GM13977 (cell line): ENCODE data around the gene GTSF1L.
"Not testable (repeated sequence)": the region's sequence is repeated elsewhere in the genome, so short reads cannot be mapped to it uniquely, and the experiment has no call there.

Source experiments
- DNase-seq: peaks from one replicate; pipeline ENCODE4 v3.0.0; 2012; ENCODE audit warnings: low spot score
- CTCF ChIP-seq: IDR thresholded peaks from 2 replicates; pipeline ENCODE4 v1.5.1; 2012; ENCODE audit warnings: mild to moderate bottlenecking, control low read depth; ENCODE audit not compliant: insufficient read depth; ENCODE audit errors: extremely low read depth, missing control alignments
- in situ Hi-C: fragments of 300-500 bp; cut with MboI; formaldehyde crosslinking; loops from one replicate; pipeline ENCODE4 v1.12.0; 2022; ENCODE audit warnings: low sequenced_read_pairs, low pct_unique_long_range_greater_than_20kb, mixed read lengths, inconsistent platforms; ENCODE audit not compliant: unreplicated experiment

GTSF1L gene

GRCh38 chr20:43766385-43766784, 39.6 kb upstream of the GTSF1L start:
- in situ Hi-C loops = no loop called here
- no peak for TF ChIP-seq CTCF
- DNase-seq = no peak

- TF ChIP-seq CTCF = no peak
- DNase-seq = no peak
- in situ Hi-C loops = no loop called here
Measured at GRCh38 chr20:43765916-43766315, 39.1 kb upstream of the GTSF1L start.

GRCh38 chr20:43762911-43763310, 36.1 kb upstream of the GTSF1L start:
- no peak for DNase-seq
- TF ChIP-seq CTCF = no peak
- in situ Hi-C loops = no loop called here

- in situ Hi-C loops = no loop called here
- TF ChIP-seq CTCF = no peak
- DNase-seq = no peak
Measured at GRCh38 chr20:43761386-43762340, 34.9 kb upstream of the GTSF1L start.

- in situ Hi-C loops = loop anchor here (10.0 kb wide), 1 partner anchor 77 kb away; no protein-coding TSS in a partner anchor
- not testable (repeated sequence) for DNase-seq
Measured at GRCh38 chr20:43757888-43758287, 31.1 kb upstream of the GTSF1L start.

- no peak for TF ChIP-seq CTCF
- in situ Hi-C loops = loop anchor here (10.0 kb wide), 1 partner anchor 79 kb away; no protein-coding TSS in a partner anchor
- DNase-seq = no peak
Measured at GRCh38 chr20:43755851-43756250, 29.0 kb upstream of the GTSF1L start.

- no peak for DNase-seq
- in situ Hi-C loops = loop anchor here (10.0 kb wide), 1 partner anchor 79 kb away; no protein-coding TSS in a partner anchor
- no peak for TF ChIP-seq CTCF
Measured at GRCh38 chr20:43755390-43755789, 28.6 kb upstream of the GTSF1L start.
